Keratinocyte (primary cell): ENCODE data around the gene BBS2. TPM values are rescaled to one million over a fixed set of nuclear protein-coding genes. Genes with fewer than 3 reads are reported as not detected.

Experiments used
- DNase-seq: peaks from one replicate; pipeline ENCODE4 v3.0.0-alpha.2; 2011; ENCODE audit warnings: low read depth, missing footprints, low spot score
- FAIRE-seq: peaks from 2 replicates; lab custom pipeline; 2011; peaks lifted over from hg19 to GRCh38; lab: Jason Lieb, UNC
- H2AFZ ChIP-seq: 2 replicates; pipeline ENCODE4 v1.6.0; 2012; ENCODE audit warnings: low read length, control low read depth, inconsistent platforms; ENCODE audit not compliant: control insufficient read depth
- H3K27ac ChIP-seq: 2 replicates; pipeline ENCODE4 v1.5.1; 2011; ENCODE audit warnings: low read length; ENCODE audit not compliant: control insufficient read depth, insufficient read depth
- H3K27me3 ChIP-seq: 3 replicates; pipeline ENCODE4 v1.6.0; 2011; ENCODE audit warnings: low read length; ENCODE audit not compliant: control insufficient read depth, insufficient read depth; ENCODE audit errors: extremely low read depth
- H3K36me3 ChIP-seq, 2 experiments: 2 replicates in 1 of 2; 3 replicates in 1 of 2; pipeline ENCODE4 v1.5.1; 2011; ENCODE audit warnings: low read length in 2 of 2, mild to moderate bottlenecking in 1 of 2; ENCODE audit not compliant: control insufficient read depth in 2 of 2, insufficient read depth in 2 of 2; ENCODE audit errors: extremely low read depth in 1 of 2
- H3K4me1 ChIP-seq: 3 replicates; pipeline ENCODE4 v1.5.1; 2011; ENCODE audit warnings: low read length; ENCODE audit not compliant: control insufficient read depth, insufficient read depth; ENCODE audit errors: extremely low read depth
- H3K4me2 ChIP-seq: 3 replicates; pipeline ENCODE4 v1.6.0; 2011; ENCODE audit warnings: low read depth, low read length; ENCODE audit not compliant: control insufficient read depth, insufficient read depth; ENCODE audit errors: extremely low read depth
- H3K4me3 ChIP-seq, 3 experiments: fragments of 200-600 bp in 1 of 3; sonication (generic) in 1 of 3; 2 replicates in 2 of 3; 3 replicates in 1 of 3; pipeline ENCODE4 v1.5.1; 2011 to 2016; ENCODE audit warnings: low read length in 3 of 3, mild to moderate bottlenecking in 3 of 3, control low read depth in 2 of 3, inconsistent platforms in 1 of 3, low read depth in 1 of 3, mixed read lengths in 1 of 3, mixed run types in 1 of 3, moderate library complexity in 1 of 3; ENCODE audit not compliant: control insufficient read depth in 2 of 3, insufficient read depth in 2 of 3; ENCODE audit errors: extremely low read depth in 1 of 3
- H3K79me2 ChIP-seq: 2 replicates; pipeline ENCODE4 v1.6.0; 2012; ENCODE audit warnings: low read length; ENCODE audit not compliant: control insufficient read depth, insufficient read depth
- H3K9ac ChIP-seq: 3 replicates; pipeline ENCODE4 v1.6.0; 2011; ENCODE audit warnings: low read length; ENCODE audit not compliant: control insufficient read depth, insufficient read depth; ENCODE audit errors: extremely low read depth
- H3K9me1 ChIP-seq: 3 replicates; pipeline ENCODE4 v1.6.0; 2011; ENCODE audit warnings: low read length; ENCODE audit not compliant: control insufficient read depth, insufficient read depth; ENCODE audit errors: extremely low read depth
- H3K9me3 ChIP-seq: 2 replicates; pipeline ENCODE4 v1.5.1; 2012; ENCODE audit warnings: low read depth, low read length; ENCODE audit not compliant: control insufficient read depth
- H4K20me1 ChIP-seq: 3 replicates; pipeline ENCODE4 v1.6.0; 2011; ENCODE audit warnings: low read length; ENCODE audit not compliant: control insufficient read depth, insufficient read depth; ENCODE audit errors: extremely low read depth
- CTCF ChIP-seq, 3 experiments: IDR thresholded peaks in 1 of 3; conservative IDR thresholded peaks in 1 of 3; optimal IDR thresholded peaks in 1 of 3; 2 replicates in 2 of 3; 3 replicates in 1 of 3; pipeline versions ENCODE3 to v1.5.1; 2011; ENCODE audit warnings: low read length in 3 of 3, mild to moderate bottlenecking in 3 of 3, moderate library complexity in 2 of 3, control low read depth in 1 of 3, inconsistent platforms in 1 of 3; ENCODE audit not compliant: insufficient read depth in 2 of 3; ENCODE audit errors: extremely low read depth in 1 of 3
- EZH2 ChIP-seq: IDR thresholded peaks from one replicate; pipeline ENCODE4 v1.6.1; 2012; ENCODE audit warnings: inconsistent platforms, mild to moderate bottlenecking, low read length, moderate library complexity
- dilution Hi-C: fragments of 300-500 bp; cut with MboI; formaldehyde crosslinking; loops from one replicate; pipeline ENCODE4 v1.7.0; 2020; ENCODE audit warnings: low sequenced_read_pairs; ENCODE audit not compliant: extremely low pct_ligation_motif_present
- polyA minus RNA-seq, 3 experiments: library from RNA; depleted of rRNA, polyadenylated mRNA; stranded (reverse); fragments of >200 nt; gene quantifications; 1 replicate in 1 of 3; 2 replicates in 1 of 3; 3 replicates in 1 of 3; pipeline ENCODE4 v1.2.3, GENCODE V29; 2011
- polyA plus RNA-seq, 5 experiments: library from polyadenylated mRNA; depleted of rRNA in 3 of 5; stranded (reverse) in 3 of 5; stranded (forward) in 1 of 5; unstranded in 1 of 5; fragments of >200 nt; gene quantifications; 1 replicate in 1 of 5; 2 replicates in 3 of 5; 3 replicates in 1 of 5; pipeline versions ENCODE4 v1.2.1 to v1.2.3, GENCODE V29; 2011 to 2012; ENCODE audit warnings: missing spikeins in 2 of 5, low read depth in 1 of 5, low replicate concordance in 1 of 5

Gene BBS2
- polyA plus RNA-seq (43.5 to 76.1 TPM (median 62.3 TPM) in 3 replicates), polyA minus RNA-seq (52.7 to 75.6 TPM (median 52.9 TPM) in 3 replicates)
- polyA plus RNA-seq (2011; ENCODE audit: low read depth) = 74.2 TPM
- polyA plus RNA-seq (2011; cell fraction: cytosol; rRNA removed) = 33.6 and 46.4 TPM in 2 replicates
- 117 and 121 TPM in 2 replicates for polyA plus RNA-seq (2011; cell fraction: nucleus; rRNA removed)
- polyA plus RNA-seq (2012; ENCODE audit: low replicate concordance) = 27.3 and 30.6 TPM in 2 replicates
- 30.7 TPM for polyA minus RNA-seq (2011; cell fraction: cytosol; rRNA and poly(A)+ RNA removed)
- polyA minus RNA-seq (2011; cell fraction: nucleus; rRNA and poly(A)+ RNA removed) = 26.2 and 58.7 TPM in 2 replicates

GRCh38 chr16:56519459-56520250 lies at the start of gene BBS2:
BBS2 (minus strand) TSS chr16:56520024; CDS start chr16:56519862, 162 bp downstream.
- no peaks in the 10 kb centered on the region for H4K20me1 ChIP-seq
- H3K27me3 ChIP-seq = no peaks in the 10 kb centered on the region
- TF ChIP-seq EZH2 = no peak
- no peak for TF ChIP-seq CTCF (optimal IDR thresholded peaks at IDR 0.05 in 1 of 3, IDR thresholded peaks at IDR 0.05 in 1 of 3, conservative IDR thresholded peaks at IDR 0.05 in 1 of 3; ENCODE audit: extremely low read depth in 1 of 3, insufficient read depth in 2 of 3, low read length in 3 of 3)
- peak within 1 kb of the TSS; percentile 91 for H2AFZ ChIP-seq
- DNase-seq (no peak), FAIRE-seq (no peak)
- no peaks in the 10 kb centered on the region for H3K9me1 ChIP-seq
- H3K9ac ChIP-seq = peak within 1 kb of the TSS; percentile 70
- H3K79me2 ChIP-seq = peaks cover 12% of the 10 kb centered on the region
- dilution Hi-C loops = no loop called here
- no peaks in the 10 kb centered on the region for H3K9me3 ChIP-seq
- H3K4me1 ChIP-seq = peaks cover 25% of the 10 kb centered on the region
- peak within 1 kb of the TSS; percentile 69 to 93 (median 85) for H3K4me3 ChIP-seq
- H3K36me3 ChIP-seq = no peaks in the 10 kb centered on the region
- peak within 1 kb of the TSS; percentile 50 for H3K27ac ChIP-seq
- H3K4me2 ChIP-seq = peak within 1 kb of the TSS; percentile 89

GRCh38 chr16:56564793-56565477 lies 45.1 kb upstream of the BBS2 start, which contains the start of gene MT4:
MT4 (plus strand) TSS chr16:56565073; CDS start chr16:56565129, 56 bp downstream.
- Histone ChIP-seq H3K36me3 (no peaks in the 10 kb centered on the region), H4K20me1 (no peaks in the 10 kb centered on the region), H3K9me1 (no peaks in the 10 kb centered on the region), H3K79me2 (no peaks in the 10 kb centered on the region), H3K27ac (no peak within 1 kb of the TSS), H3K4me2 (no peak within 1 kb of the TSS), H3K9ac (no peak within 1 kb of the TSS), H3K9me3 (no peaks in the 10 kb centered on the region), H3K4me3 (no peak within 1 kb of the TSS), H3K4me1 (no peaks in the 10 kb centered on the region), H2AFZ (no peak within 1 kb of the TSS), H3K27me3 (no peaks in the 10 kb centered on the region)
- no peak for DNase-seq
- no peak for FAIRE-seq
- dilution Hi-C loops = no loop called here
- TF ChIP-seq EZH2 (no peak), CTCF (optimal IDR thresholded peaks at IDR 0.05 in 1 of 3, IDR thresholded peaks at IDR 0.05 in 1 of 3, conservative IDR thresholded peaks at IDR 0.05 in 1 of 3; ENCODE audit: extremely low read depth in 1 of 3, insufficient read depth in 2 of 3, low read length in 3 of 3) (no peak)
